Mucosa of descending colon (tissue), 3 donors: ENCODE measurements around the gene NCEH1. TPM values are rescaled to one million over a fixed set of nuclear protein-coding genes. Genes with fewer than 3 reads are reported as not detected.
A peak's percentile ranks its signal among the peaks of the same experiment; 100 is the strongest.

Experiments
- ATAC-seq: fragments of 200-7000 bp; cut with Tn5 transposase; one replicate; pipeline ENCODE4 v1.9.1; 2020; ENCODE audit warnings: mild to moderate bottlenecking, moderate library complexity
- DNase-seq, 3 donors: peaks; one replicate each; pipeline ENCODE4 v3.0.0-alpha.2; 2020
- H3K36me3 ChIP-seq: fragments of 200-600 bp; one replicate; pipeline ENCODE4 v1.8.0; 2021; ENCODE audit warnings: low read depth, mild to moderate bottlenecking
- H3K4me1 ChIP-seq: fragments of 200-600 bp; one replicate; pipeline ENCODE4 v1.8.0; 2021; ENCODE audit warnings: low read depth, mild to moderate bottlenecking
- H3K4me3 ChIP-seq: fragments of 200-600 bp; one replicate; pipeline ENCODE4 v1.8.0; 2021; ENCODE audit warnings: mild to moderate bottlenecking
- H3K9me3 ChIP-seq: fragments of 200-600 bp; one replicate; pipeline ENCODE4 v1.8.0; 2021; ENCODE audit warnings: mild to moderate bottlenecking
- CTCF ChIP-seq: fragments of 200-600 bp; IDR thresholded peaks from one replicate; pipeline ENCODE4 v1.8.0; 2022; ENCODE audit warnings: antibody characterized with exemption, mild to moderate bottlenecking
- intact Hi-C, 2 donors: fragments of 100-400 bp; cut with DNase I in 1 of 2; cut with micrococcal nuclease in 1 of 2; formaldehyde crosslinking; loops; one replicate each; pipeline versions ENCODE4 v1.11.0 to v1.11.1; 2022; cut with DNase I, micrococcal nuclease
- total RNA-seq, 3 donors: library from RNA; stranded (reverse); fragmentation: NEBNext Ultra II Directional in 2 of 3; extraction: Animal tissue kit (Norgen Biotek cat#: 25700) in 2 of 3; gene quantifications; one replicate each; pipeline versions ENCODE4 v1.2.1 to v1.2.4, GENCODE V29; 2021 to 2023
- donor health status: DM: no; HTN: no; CAD: no; lungs with moderate emphysema.
- donor health status: DM: no; HTN: no; CAD: no.
- donor health status: DM: no; HTN: yes; CAD: no.

The NCEH1 gene
- total RNA-seq, 3 donors from 2014 or later = 21.5 to 63.9 (median 53.3) TPM

GRCh38 chr3:172659246-172660002, 51.4 kb downstream of the NCEH1 start:
- Histone ChIP-seq H3K36me3 (no peaks in the 10 kb centered on the region), H3K9me3 (no peaks in the 10 kb centered on the region), H3K4me1 (no peaks in the 10 kb centered on the region), H3K4me3 (no peak overlapping the region)
- TF ChIP-seq CTCF = no peak
- no peak for DNase-seq
- intact Hi-C loops = loop anchor here in 1 of 2 donors (10.0 kb wide), 1 partner anchor 175 kb away; no protein-coding TSS in a partner anchor
- no peak for ATAC-seq

- H3K4me1 ChIP-seq = no peaks in the 10 kb centered on the region
- no peaks in the 10 kb centered on the region for H3K9me3 ChIP-seq
- no peak for TF ChIP-seq CTCF
- H3K36me3 ChIP-seq = no peaks in the 10 kb centered on the region
- intact Hi-C loops = no loop called here
- DNase-seq (no peak), ATAC-seq (peak; percentile 43)
- H3K4me3 ChIP-seq = no peak overlapping the region
Observed at GRCh38 chr3:172658344-172659245, 52.3 kb downstream of the NCEH1 start.

- Histone ChIP-seq H3K36me3 (no peaks in the 10 kb centered on the region), H3K4me1 (no peaks in the 10 kb centered on the region), H3K9me3 (no peaks in the 10 kb centered on the region), H3K4me3 (no peak overlapping the region)
- DNase-seq = no peak
- ATAC-seq = no peak
- no peak for TF ChIP-seq CTCF
- intact Hi-C loops = no loop called here
Observed at GRCh38 chr3:172656602-172657001, 54.3 kb downstream of the NCEH1 start.

- ATAC-seq = no peak
- intact Hi-C loops = no loop called here
- H3K36me3 ChIP-seq = no peaks in the 10 kb centered on the region
- H3K4me1 ChIP-seq = no peaks in the 10 kb centered on the region
- no peak for TF ChIP-seq CTCF
- no peaks in the 10 kb centered on the region for H3K9me3 ChIP-seq
- no peak for DNase-seq
- H3K4me3 ChIP-seq = no peak overlapping the region
Observed at GRCh38 chr3:172655388-172655787, 55.5 kb downstream of the NCEH1 start.

GRCh38 chr3:172654470-172654869, 56.4 kb downstream of the NCEH1 start:
- H3K36me3 ChIP-seq = no peaks in the 10 kb centered on the region
- H3K4me3 ChIP-seq = no peak overlapping the region
- no peak for ATAC-seq
- DNase-seq = no peak
- no peak for TF ChIP-seq CTCF
- intact Hi-C loops = no loop called here
- H3K9me3 ChIP-seq = no peaks in the 10 kb centered on the region
- no peaks in the 10 kb centered on the region for H3K4me1 ChIP-seq
